Osteocyte (in vitro differentiated cells): ENCODE data around the gene CDC42BPG. TPM values are rescaled to one million over a fixed set of nuclear protein-coding genes. Genes with fewer than 3 reads are reported as not detected.
"Not testable (repeated sequence)": the region's sequence is repeated elsewhere in the genome, so short reads cannot be mapped to it uniquely, and the experiment has no call there.

ENCODE experiments used
- DNase-seq: peaks from one replicate; pipeline ENCODE4 v3.0.0; 2021; ENCODE audit warnings: mixed read lengths; ENCODE audit not compliant: unreplicated experiment; ENCODE audit errors: extremely low spot score
- H3K27ac Mint-ChIP-seq: one replicate; pipeline ENCODE4 v1.8.0; 2021; ENCODE audit warnings: mild to moderate bottlenecking, mixed read lengths; ENCODE audit not compliant: unreplicated experiment
- H3K27me3 Mint-ChIP-seq: one replicate; pipeline ENCODE4 v1.8.0; 2021; ENCODE audit warnings: mixed read lengths; ENCODE audit not compliant: unreplicated experiment
- H3K36me3 Mint-ChIP-seq: one replicate; pipeline ENCODE4 v1.8.0; 2021; ENCODE audit warnings: mixed read lengths; ENCODE audit not compliant: unreplicated experiment
- H3K4me1 Mint-ChIP-seq: one replicate; pipeline ENCODE4 v1.8.0; 2021; ENCODE audit warnings: mixed read lengths; ENCODE audit not compliant: unreplicated experiment
- H3K4me3 Mint-ChIP-seq: one replicate; pipeline ENCODE4 v1.8.0; 2021; ENCODE audit warnings: mild to moderate bottlenecking, moderate library complexity, mixed read lengths; ENCODE audit not compliant: unreplicated experiment
- H3K9me3 Mint-ChIP-seq: one replicate; pipeline ENCODE4 v1.8.0; 2021; ENCODE audit warnings: mixed read lengths; ENCODE audit not compliant: unreplicated experiment
- total RNA-seq: library from RNA; stranded (reverse); gene quantifications from 2 replicates; pipeline ENCODE4 v1.2.1, GENCODE V29; 2021
- TF ChIP-seq, protein P1 (sequence below): fragments of 200-600 bp; sonication (generic); IDR thresholded peaks from 2 replicates; pipeline ENCODE4 v1.5.0; 2021; ENCODE audit warnings: antibody characterized with exemption, mild to moderate bottlenecking, moderate library complexity

Gene CDC42BPG
- total RNA-seq, 1 donor from 2014 or later, result 1.7 TPM

GRCh38 chr11:64826062-64826461 is 18.4 kb downstream of the CDC42BPG start:
- H3K4me1 Mint-ChIP-seq, result no peaks in the 10 kb centered on the region
- TF ChIP-seq, protein P1, sequence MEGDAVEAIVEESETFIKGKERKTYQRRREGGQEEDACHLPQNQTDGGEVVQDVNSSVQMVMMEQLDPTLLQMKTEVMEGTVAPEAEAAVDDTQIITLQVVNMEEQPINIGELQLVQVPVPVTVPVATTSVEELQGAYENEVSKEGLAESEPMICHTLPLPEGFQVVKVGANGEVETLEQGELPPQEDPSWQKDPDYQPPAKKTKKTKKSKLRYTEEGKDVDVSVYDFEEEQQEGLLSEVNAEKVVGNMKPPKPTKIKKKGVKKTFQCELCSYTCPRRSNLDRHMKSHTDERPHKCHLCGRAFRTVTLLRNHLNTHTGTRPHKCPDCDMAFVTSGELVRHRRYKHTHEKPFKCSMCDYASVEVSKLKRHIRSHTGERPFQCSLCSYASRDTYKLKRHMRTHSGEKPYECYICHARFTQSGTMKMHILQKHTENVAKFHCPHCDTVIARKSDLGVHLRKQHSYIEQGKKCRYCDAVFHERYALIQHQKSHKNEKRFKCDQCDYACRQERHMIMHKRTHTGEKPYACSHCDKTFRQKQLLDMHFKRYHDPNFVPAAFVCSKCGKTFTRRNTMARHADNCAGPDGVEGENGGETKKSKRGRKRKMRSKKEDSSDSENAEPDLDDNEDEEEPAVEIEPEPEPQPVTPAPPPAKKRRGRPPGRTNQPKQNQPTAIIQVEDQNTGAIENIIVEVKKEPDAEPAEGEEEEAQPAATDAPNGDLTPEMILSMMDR, result no peak
- no peak for DNase-seq
- no peak overlapping the region for H3K27ac Mint-ChIP-seq
- H3K4me3 Mint-ChIP-seq, result no peak overlapping the region
- peaks cover 6% of the 10 kb centered on the region for H3K27me3 Mint-ChIP-seq
- H3K9me3 Mint-ChIP-seq, result no peaks in the 10 kb centered on the region
- H3K36me3 Mint-ChIP-seq, result no peaks in the 10 kb centered on the region

- Mint-ChIP-seq H3K27me3 (peaks cover 6% of the 10 kb centered on the region), H3K4me3 (no peak overlapping the region), H3K27ac (no peak overlapping the region), H3K36me3 (no peaks in the 10 kb centered on the region), H3K4me1 (no peaks in the 10 kb centered on the region), H3K9me3 (no peaks in the 10 kb centered on the region)
- TF ChIP-seq, protein P1, result no peak
- no peak for DNase-seq
Observed at GRCh38 chr11:64823568-64824119, 20.8 kb downstream of the CDC42BPG start.

GRCh38 chr11:64817476-64817875 is 27.0 kb downstream of the CDC42BPG start:
- H3K4me3 Mint-ChIP-seq, result no peak overlapping the region
- no peaks in the 10 kb centered on the region for H3K4me1 Mint-ChIP-seq
- H3K27me3 Mint-ChIP-seq, result no peaks in the 10 kb centered on the region
- no peaks in the 10 kb centered on the region for H3K9me3 Mint-ChIP-seq
- H3K36me3 Mint-ChIP-seq, result no peaks in the 10 kb centered on the region
- no peak for DNase-seq
- no peak overlapping the region for H3K27ac Mint-ChIP-seq
- TF ChIP-seq, protein P1, result no peak

- not testable (repeated sequence) for H3K27me3 Mint-ChIP-seq, H3K36me3 Mint-ChIP-seq, H3K4me1 Mint-ChIP-seq, H3K27ac Mint-ChIP-seq, DNase-seq, H3K4me3 Mint-ChIP-seq, H3K9me3 Mint-ChIP-seq
Observed at GRCh38 chr11:64815433-64815832, 29.0 kb downstream of the CDC42BPG start.

DNA sequence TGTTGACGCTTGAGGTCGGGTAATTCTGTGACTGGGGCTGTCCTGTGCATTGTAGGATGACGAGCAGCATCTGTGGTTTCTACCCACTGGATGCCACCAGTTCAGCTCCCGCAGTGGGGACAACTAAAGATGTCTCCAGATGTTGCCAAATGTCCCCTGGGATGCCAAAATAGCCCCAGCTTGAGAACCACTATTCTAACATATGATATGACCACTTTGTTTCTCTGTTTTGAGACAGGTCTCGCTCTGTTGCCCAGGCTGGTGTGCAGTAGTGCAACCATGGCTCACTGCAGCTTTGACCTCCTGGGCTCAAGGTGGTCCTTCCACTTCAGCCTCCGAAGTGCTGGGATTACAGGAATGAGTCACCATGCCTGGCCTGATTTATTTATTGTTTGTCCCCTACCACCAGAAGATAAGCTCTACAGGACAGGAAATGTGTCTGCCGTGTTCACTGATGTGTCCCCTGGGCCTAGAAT is 29.7 kb downstream of the CDC42BPG start:
- no peak for DNase-seq
- TF ChIP-seq, protein P1, result no peak
- H3K4me1 Mint-ChIP-seq, result peaks cover 8% of the 10 kb centered on the region
- H3K27ac Mint-ChIP-seq, result no peak overlapping the region
- no peaks in the 10 kb centered on the region for H3K36me3 Mint-ChIP-seq
- H3K9me3 Mint-ChIP-seq, result no peaks in the 10 kb centered on the region
- no peaks in the 10 kb centered on the region for H3K27me3 Mint-ChIP-seq
- no peak overlapping the region for H3K4me3 Mint-ChIP-seq

DNA sequence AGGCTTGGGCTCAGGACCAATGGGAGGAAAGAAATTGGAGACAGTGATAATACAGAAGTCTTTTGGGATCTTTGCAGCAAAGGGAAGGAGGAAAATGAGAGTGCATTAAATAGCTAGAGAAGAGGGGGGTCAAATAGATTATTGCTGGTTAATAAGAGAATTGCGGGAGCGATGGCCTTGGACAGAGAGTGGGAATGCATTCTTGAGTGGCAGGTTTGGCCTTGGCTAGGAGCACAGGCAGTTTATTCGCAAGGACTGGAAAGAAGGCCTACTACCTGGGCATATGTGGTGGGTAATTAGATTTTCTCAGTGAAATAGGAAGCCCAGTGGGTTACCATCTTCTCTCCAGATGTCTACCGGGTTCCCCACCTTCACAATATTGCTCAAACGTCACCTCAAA is 30.6 kb downstream of the CDC42BPG start:
- Mint-ChIP-seq H3K9me3 (no peaks in the 10 kb centered on the region), H3K27ac (no peak overlapping the region), H3K4me1 (peaks cover 15% of the 10 kb centered on the region), H3K4me3 (no peak overlapping the region), H3K27me3 (no peaks in the 10 kb centered on the region), H3K36me3 (no peaks in the 10 kb centered on the region)
- DNase-seq, result no peak
- TF ChIP-seq, protein P1, result no peak
